K562 (cell line): ENCODE results near the gene SPAG17. TPM values are rescaled to one million over a fixed set of nuclear protein-coding genes. Genes with fewer than 3 reads are reported as not detected.
"Not testable (repeated sequence)": the region's sequence is repeated elsewhere in the genome, so short reads cannot be mapped to it uniquely, and the experiment has no call there.

Source experiments
- ATAC-seq: fragments of 200-7000 bp; cut with Tn5 transposase; 3 replicates; pipeline ENCODE4 v1.9.1; 2020; ENCODE audit warnings: moderate library complexity
- BruUV-seq: library from RNA; stranded (reverse); fragments of 400-500 nt; replicated peaks from 2 replicates; lab custom pipeline; 2021; lab: Mats Ljungman, UMichigan
- CTCF ChIA-PET: fragments of 300-600 bp; formaldehyde crosslinking; extraction: SDS; loops from one replicate; lab custom pipeline; 2021; ENCODE audit warnings: low intra/inter-chr PET ratio; lab: Yijun Ruan, JAX
- POLR2A ChIA-PET: fragments of 300-600, 350-650 bp; sonication (Branson Sonifier 250); formaldehyde crosslinking; extraction: SDS; loops from one replicate; lab custom pipeline; 2021; ENCODE audit warnings: antibody characterized with exemption, inconsistent platforms; lab: Yijun Ruan, JAX
- DNase-seq, 4 experiments: peaks; one replicate each; pipeline versions ENCODE4 v3.0.0 to v3.0.0-alpha.2; 2011 to 2018; ENCODE audit warnings: low spot score in 3 of 4, mixed read lengths in 3 of 4; ENCODE audit errors: extremely low read depth in 1 of 4
- FAIRE-seq: peaks from 2 replicates; lab custom pipeline; 2011; peaks lifted over from hg19 to GRCh38; lab: Jason Lieb, UNC
- H2AFZ ChIP-seq: 2 replicates; pipeline ENCODE4 v1.6.0; 2011; ENCODE audit warnings: low read depth, low read length, control low read depth, inconsistent platforms
- H3K27ac ChIP-seq: fragments of 200-600 bp; 3 replicates; pipeline ENCODE4 v1.8.0; 2011; ENCODE audit warnings: low read depth, mild to moderate bottlenecking, control low read depth, inconsistent platforms, low read length, moderate library complexity, mixed read lengths; ENCODE audit errors: extremely low read depth
- H3K27me3 ChIP-seq, 2 experiments: fragments of 300-600 bp in 1 of 2; 2 replicates in 1 of 2; 3 replicates in 1 of 2; pipeline versions ENCODE4 v1.6.0 to v1.8.0; 2011; ENCODE audit warnings: inconsistent platforms in 2 of 2, low read length in 2 of 2, mild to moderate bottlenecking in 1 of 2, mixed read lengths in 1 of 2, moderate library complexity in 1 of 2; ENCODE audit not compliant: control insufficient read depth in 2 of 2, insufficient read depth in 2 of 2
- H3K36me3 ChIP-seq: fragments of 300-600 bp; 3 replicates; pipeline ENCODE4 v1.8.0; 2011; ENCODE audit warnings: mild to moderate bottlenecking, low read length, inconsistent platforms; ENCODE audit not compliant: control insufficient read depth, insufficient read depth
- H3K4me1 ChIP-seq, 2 experiments: fragments of 200-600 bp in 1 of 2; replicated peaks in 1 of 2; 2 replicates in 1 of 2; 3 replicates in 1 of 2; pipeline versions ENCODE4 v1.5.1 to v1.8.0; 2011; ENCODE audit warnings: inconsistent platforms in 2 of 2, low read length in 2 of 2, mild to moderate bottlenecking in 1 of 2, mixed read lengths in 1 of 2, moderate library complexity in 1 of 2; ENCODE audit not compliant: control insufficient read depth in 2 of 2, insufficient read depth in 2 of 2
- H3K4me2 ChIP-seq: 2 replicates; pipeline ENCODE4 v1.6.1; 2011; ENCODE audit warnings: low read length, control low read depth, inconsistent platforms, mixed read lengths; ENCODE audit not compliant: insufficient read depth
- H3K4me3 ChIP-seq: fragments of 200-600 bp; sonication (generic), shearing (Covaris generic); 2 replicates; pipeline ENCODE4 v1.5.1; 2016; ENCODE audit warnings: control low read depth, inconsistent platforms
- H3K79me2 ChIP-seq: fragments of 200-600 bp; 3 replicates; pipeline ENCODE4 v1.8.0; 2011; ENCODE audit warnings: low read length, inconsistent platforms; ENCODE audit not compliant: control insufficient read depth, insufficient read depth
- H3K9ac ChIP-seq, 2 experiments: 2 replicates each; pipeline versions ENCODE4 v1.6.0 to v1.6.1; 2011; ENCODE audit warnings: low read depth in 2 of 2, low read length in 2 of 2, control low read depth in 1 of 2, inconsistent platforms in 1 of 2, mild to moderate bottlenecking in 1 of 2, mixed read lengths in 1 of 2; ENCODE audit not compliant: insufficient read depth in 1 of 2
- H3K9me1 ChIP-seq: one replicate; pipeline ENCODE4 v1.6.0; 2011; ENCODE audit warnings: inconsistent platforms, mild to moderate bottlenecking, low read length, moderate library complexity; ENCODE audit not compliant: control insufficient read depth, insufficient read depth
- H3K9me3 ChIP-seq: replicated peaks from 2 replicates; pipeline ENCODE4 v1.5.1; 2011; ENCODE audit warnings: low read depth, low read length, inconsistent platforms; ENCODE audit not compliant: control insufficient read depth, insufficient read depth
- H4K20me1 ChIP-seq: replicated peaks from 2 replicates; pipeline ENCODE4 v1.6.1; 2011; ENCODE audit warnings: low read length, inconsistent platforms, mixed read lengths; ENCODE audit not compliant: control insufficient read depth, insufficient read depth
- HDAC1 ChIP-seq, 2 experiments: fragments of 450-650 bp; IDR thresholded peaks; 2 replicates each; pipeline ENCODE4 v1.6.1; 2016 to 2017; ENCODE audit warnings: inconsistent platforms in 1 of 2, mild to moderate bottlenecking in 1 of 2, moderate library complexity in 1 of 2
- MBD2 ChIP-seq: sonication (generic); IDR thresholded peaks from 2 replicates; pipeline ENCODE4 v1.6.1; 2016; ENCODE audit warnings: low read depth, borderline replicate concordance
- POLR2H ChIP-seq: IDR thresholded peaks from 2 replicates; pipeline ENCODE4 v1.6.1; 2016; ENCODE audit warnings: missing genetic modification characterization, low read depth, mild to moderate bottlenecking, control low read depth, missing compliant biosample characterization, moderate library complexity
- RFX7 ChIP-seq: fragments of 250-450 bp; sonication (Bioruptor Pico); IDR thresholded peaks from 2 replicates; pipeline ENCODE4 v1.5.1; 2021; ENCODE audit warnings: mild to moderate bottlenecking
- ZBTB17 ChIP-seq: fragments of 450-650 bp; formaldehyde crosslinking; IDR thresholded peaks from 2 replicates; pipeline ENCODE4 v1.4.0; 2020; ENCODE audit warnings: mild to moderate bottlenecking
- ZFPM2 ChIP-seq: fragments of 250-450 bp; sonication (Bioruptor Pico); IDR thresholded peaks from 2 replicates; pipeline ENCODE4 v1.5.1; 2022; ENCODE audit warnings: mild to moderate bottlenecking
- WGBS: fragments of 100-300 bp; shearing (Covaris generic); methylation state at CpG from one replicate; pipeline ENCODE4 v1.1.6; 2016; ENCODE audit warnings: low coverage, mixed read lengths; ENCODE audit not compliant: insufficient coverage; ENCODE audit errors: missing lambda C conversion rate; 5-methylcytosine and 5-hydroxymethylcytosine counted together
- in situ Hi-C: fragments of 300-500 bp; cut with MboI; formaldehyde crosslinking; loops from 4 replicates; pipeline ENCODE4 v1.15.0; 2018; ENCODE audit warnings: inconsistent platforms, mixed read lengths
- intact Hi-C: fragments of 100-400 bp; cut with micrococcal nuclease; formaldehyde crosslinking; loops from 2 replicates; pipeline ENCODE4 v1.14.2; 2022
- polyA plus RNA-seq, 8 experiments: library from polyadenylated mRNA; depleted of rRNA in 4 of 8; stranded (reverse) in 5 of 8; unstranded in 3 of 8; fragments of >200 nt; fragmentation: Nextera tagmentation in 2 of 8; fragmentation: Illumina TruSeq in 1 of 8; extraction: Ambion mirVana in 2 of 8; extraction: Trizol in 1 of 8; gene quantifications; 2 replicates each; pipeline versions ENCODE4 v1.2.1 to v1.2.3, GENCODE V29; 2011 to 2014; ENCODE audit warnings: inconsistent platforms in 1 of 8, missing spikeins in 1 of 8
- total RNA-seq, 7 experiments: library from RNA; depleted of rRNA in 6 of 7; stranded (reverse); fragments of >200 nt in 6 of 7; fragmentation: Illumina TruSeq in 2 of 7; extraction: Trizol in 2 of 7; gene quantifications; 2 replicates each; pipeline versions ENCODE4 v1.2.1 to v1.2.3, GENCODE V29; 2011 to 2021; ENCODE audit warnings: low replicate concordance in 1 of 7
- TF ChIP-seq, protein P1 (sequence below): IDR thresholded peaks from 2 replicates; pipeline ENCODE4 v1.6.1; 2011; ENCODE audit warnings: borderline replicate concordance, low read depth, mild to moderate bottlenecking, moderate library complexity, low read length; ENCODE audit not compliant: insufficient read depth, poor library complexity, severe bottlenecking

SPAG17 gene
- total and polyA plus RNA-seq, 9 of the 15 experiments (the other 6 are each of a cell fraction or from before 2014, with no cell fraction given), result 0.07 to 2.1 (median 1.5) TPM

DNA sequence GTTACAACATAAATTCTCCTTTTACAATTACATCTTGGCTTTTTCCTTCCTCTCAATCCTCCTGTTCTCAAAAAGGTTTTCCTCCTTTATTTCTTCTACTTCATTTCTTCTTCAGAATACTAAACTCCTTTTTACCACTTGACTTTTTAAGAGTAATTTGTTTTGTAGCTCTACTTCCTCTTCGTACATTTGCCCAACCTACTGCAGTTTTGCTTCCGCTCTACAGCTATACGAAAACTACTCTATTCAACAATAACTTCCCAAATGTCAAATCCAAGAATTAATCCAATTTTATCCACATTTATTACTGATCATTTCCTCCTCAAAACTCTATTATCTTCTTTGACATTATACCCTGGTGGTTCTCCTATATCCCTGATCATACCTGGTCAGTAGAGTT, 259.0 kb downstream of the SPAG17 start:
- CTCF ChIA-PET, result no interaction called here
- no TSS peak for BruUV-seq
- no peaks in the 10 kb centered on the region; the same call in 1 of the 2 replicates for H4K20me1 ChIP-seq
- no peak for DNase-seq
- TF ChIP-seq MBD2, result no peak
- TF ChIP-seq HDAC1 (IDR thresholded peaks at IDR 0.05), result no peak
- TF ChIP-seq, protein P1, sequence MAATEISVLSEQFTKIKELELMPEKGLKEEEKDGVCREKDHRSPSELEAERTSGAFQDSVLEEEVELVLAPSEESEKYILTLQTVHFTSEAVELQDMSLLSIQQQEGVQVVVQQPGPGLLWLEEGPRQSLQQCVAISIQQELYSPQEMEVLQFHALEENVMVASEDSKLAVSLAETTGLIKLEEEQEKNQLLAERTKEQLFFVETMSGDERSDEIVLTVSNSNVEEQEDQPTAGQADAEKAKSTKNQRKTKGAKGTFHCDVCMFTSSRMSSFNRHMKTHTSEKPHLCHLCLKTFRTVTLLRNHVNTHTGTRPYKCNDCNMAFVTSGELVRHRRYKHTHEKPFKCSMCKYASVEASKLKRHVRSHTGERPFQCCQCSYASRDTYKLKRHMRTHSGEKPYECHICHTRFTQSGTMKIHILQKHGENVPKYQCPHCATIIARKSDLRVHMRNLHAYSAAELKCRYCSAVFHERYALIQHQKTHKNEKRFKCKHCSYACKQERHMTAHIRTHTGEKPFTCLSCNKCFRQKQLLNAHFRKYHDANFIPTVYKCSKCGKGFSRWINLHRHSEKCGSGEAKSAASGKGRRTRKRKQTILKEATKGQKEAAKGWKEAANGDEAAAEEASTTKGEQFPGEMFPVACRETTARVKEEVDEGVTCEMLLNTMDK, result no peak
- TF ChIP-seq ZBTB17 (CRISPR knock-in tag), result no peak
- no peak for TF ChIP-seq POLR2H
- TF ChIP-seq RFX7, result no peak
- no peak for TF ChIP-seq ZFPM2
- in situ Hi-C loops (no loop called here), intact Hi-C loops (no loop called here)
- peaks cover 6% of the 10 kb centered on the region; the same call in 1 of the 3 replicates for H3K36me3 ChIP-seq
- H3K27me3 ChIP-seq, result no peaks in the 10 kb centered on the region
- no peak for FAIRE-seq
- H3K9me1 ChIP-seq, result no peaks in the 10 kb centered on the region
- H3K4me1 ChIP-seq, result peaks cover 4 to 6% of the 10 kb centered on the region in 2 experiments; a peak in 2 of 5 replicates
- WGBS, result 93% methylated on average over 3 of the region's 3 CpGs
- H3K79me2 ChIP-seq, result peaks cover 53% of the 10 kb centered on the region
- H2AFZ ChIP-seq, result no peak overlapping the region
- H3K9me3 ChIP-seq, result no peaks in the 10 kb centered on the region
- no peak overlapping the region for H3K27ac ChIP-seq
- H3K9ac ChIP-seq, result no peak overlapping the region
- H3K4me2 ChIP-seq, result no peak overlapping the region
- POLR2A ChIA-PET, result interaction anchor here (0.9 kb wide), 1 partner anchor 9 kb away, joined by 4 read pairs; no protein-coding TSS in a partner anchor
- no peak for ATAC-seq
- no peak overlapping the region for H3K4me3 ChIP-seq

DNA sequence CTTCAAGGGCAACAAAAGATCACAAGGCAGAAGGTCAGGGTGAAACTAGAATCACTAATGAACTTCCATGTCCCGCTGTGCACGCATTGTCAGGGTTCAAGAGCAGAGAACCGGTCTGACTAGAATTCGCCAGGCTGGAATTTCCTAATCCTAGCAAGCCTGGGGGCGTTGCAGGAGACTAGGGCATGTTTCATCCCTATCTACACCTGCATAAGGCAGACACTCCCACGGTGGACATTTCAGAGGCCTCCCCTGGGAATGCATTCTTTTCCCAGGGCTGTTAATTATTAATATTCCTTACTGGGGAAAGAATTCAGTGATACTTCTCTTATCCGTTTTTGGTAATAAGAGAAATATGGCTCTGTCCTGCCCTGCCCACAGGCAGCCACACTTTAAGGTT, 262.3 kb downstream of the SPAG17 start:
- H3K9me1 ChIP-seq, CTCF ChIA-PET, POLR2A ChIA-PET, H3K4me3 ChIP-seq, ATAC-seq, H2AFZ ChIP-seq, H3K27me3 ChIP-seq, H3K4me2 ChIP-seq, DNase-seq, intact Hi-C loops, H3K9ac ChIP-seq, H4K20me1 ChIP-seq, BruUV-seq, H3K4me1 ChIP-seq, H3K9me3 ChIP-seq, FAIRE-seq, H3K27ac ChIP-seq, in situ Hi-C loops: not testable (repeated sequence)
- Histone ChIP-seq H3K36me3 (peaks cover 12% of the 10 kb centered on the region; the same call in 2 of the 3 replicates), H3K79me2 (peaks cover 21% of the 10 kb centered on the region)
- 65% methylated on average over 7 of the region's 7 CpGs for WGBS
